IMR-90 (cell line): Measurements from ENCODE around the gene TCAP. TPM values are rescaled to one million over a fixed set of nuclear protein-coding genes. Genes with fewer than 3 reads are reported as not detected.
A peak's percentile ranks its signal among the peaks of the same experiment; 100 is the strongest.

ENCODE experiments used
- ATAC-seq: fragments of 200-7000 bp; cut with Tn5 transposase; 2 replicates; pipeline ENCODE4 v1.9.1; 2020; ENCODE audit warnings: low read depth, mild to moderate bottlenecking, moderate library complexity
- BruUV-seq: library from RNA; stranded (reverse); fragments of 400-500 nt; replicated peaks from 2 replicates; lab custom pipeline; 2021; lab: Mats Ljungman, UMichigan
- CTCF ChIA-PET: fragments of 300-600 bp; formaldehyde crosslinking; extraction: SDS; loops from one replicate; lab custom pipeline; 2021; ENCODE audit warnings: antibody characterized with exemption; lab: Yijun Ruan, JAX
- POLR2A ChIA-PET: fragments of 300-600 bp; sonication (Branson Sonifier 250); formaldehyde crosslinking; loops from one replicate; lab custom pipeline; 2022; ENCODE audit warnings: antibody characterized with exemption; ENCODE audit not compliant: unreplicated experiment; lab: Charles Lee
- DNase-seq: peaks from one replicate; pipeline ENCODE4 v3.0.0; 2013
- H2AFZ ChIP-seq: replicated peaks from 2 replicates; pipeline ENCODE3; 2013; ENCODE audit warnings: low read length, mild to moderate bottlenecking; ENCODE audit not compliant: poor library complexity
- H2AK5ac ChIP-seq: 2 replicates; pipeline ENCODE4 v1.6.1; 2013; ENCODE audit warnings: low read depth, low read length, inconsistent platforms
- H2AK9ac ChIP-seq: replicated peaks from 2 replicates; pipeline ENCODE3; 2013; ENCODE audit warnings: mild to moderate bottlenecking, low read depth, low read length, moderate library complexity; ENCODE audit not compliant: poor library complexity
- H2BK120ac ChIP-seq: 2 replicates; pipeline ENCODE4 v1.6.1; 2013; ENCODE audit warnings: low read depth, low read length, inconsistent platforms
- H2BK15ac ChIP-seq: 3 replicates; pipeline ENCODE4 v1.6.1; 2013; ENCODE audit warnings: low read depth, low read length, inconsistent platforms
- H2BK20ac ChIP-seq: 2 replicates; pipeline ENCODE4 v1.6.1; 2013; ENCODE audit warnings: low read depth, mild to moderate bottlenecking, inconsistent platforms, low read length, moderate library complexity
- H2BK5ac ChIP-seq: 2 replicates; pipeline ENCODE4 v1.6.1; 2013; ENCODE audit warnings: mild to moderate bottlenecking, low read depth, low read length, inconsistent platforms; ENCODE audit not compliant: poor library complexity, severe bottlenecking
- H3K14ac ChIP-seq: replicated peaks from 2 replicates; pipeline ENCODE4 v1.6.1; 2013; ENCODE audit warnings: low read depth, low read length, inconsistent platforms
- H3K18ac ChIP-seq: 2 replicates; pipeline ENCODE4 v1.6.1; 2013; ENCODE audit warnings: low read depth, low read length, control low read depth
- H3K23ac ChIP-seq: 2 replicates; pipeline ENCODE4 v1.6.1; 2013; ENCODE audit warnings: low read depth, low read length, inconsistent platforms
- H3K27ac ChIP-seq: 2 replicates; pipeline ENCODE4 v1.5.1; 2013; ENCODE audit warnings: mild to moderate bottlenecking, control low read depth, low read length; ENCODE audit not compliant: insufficient read depth
- H3K27me3 ChIP-seq: 2 replicates; pipeline ENCODE4 v1.6.1; 2013; ENCODE audit warnings: low read length; ENCODE audit not compliant: control insufficient read depth, insufficient read depth
- H3K36me3 ChIP-seq: 2 replicates; pipeline ENCODE4 v1.6.1; 2013; ENCODE audit warnings: low read length, mixed read lengths; ENCODE audit not compliant: control insufficient read depth, insufficient read depth
- H3K4ac ChIP-seq: 2 replicates; pipeline ENCODE4 v1.6.1; 2013; ENCODE audit warnings: low read depth, low read length, inconsistent platforms
- H3K4me1 ChIP-seq: 2 replicates; pipeline ENCODE4 v1.6.1; 2013; ENCODE audit warnings: low read length, mixed read lengths; ENCODE audit not compliant: control insufficient read depth, insufficient read depth
- H3K4me2 ChIP-seq: 2 replicates; pipeline ENCODE4 v1.6.1; 2013; ENCODE audit warnings: low read depth, mild to moderate bottlenecking, control low read depth, low read length, moderate library complexity
- H3K4me3 ChIP-seq: 2 replicates; pipeline ENCODE4 v1.5.1; 2013; ENCODE audit warnings: low read depth, mild to moderate bottlenecking, control low read depth, low read length, moderate library complexity; ENCODE audit not compliant: insufficient read depth
- H3K56ac ChIP-seq: 2 replicates; pipeline ENCODE4 v1.6.1; 2013; ENCODE audit warnings: low read length, inconsistent platforms; ENCODE audit not compliant: insufficient read depth; ENCODE audit errors: extremely low read depth
- H3K79me1 ChIP-seq, 2 experiments: 2 replicates each; pipeline ENCODE4 v1.6.1; 2013; ENCODE audit warnings: low read length in 2 of 2, inconsistent platforms in 1 of 2, low read depth in 1 of 2
- H3K9ac ChIP-seq: 2 replicates; pipeline ENCODE4 v1.6.1; 2013; ENCODE audit warnings: low read depth, low read length, control low read depth
- H3K9me1 ChIP-seq: 2 replicates; pipeline ENCODE4 v1.6.1; 2013; ENCODE audit warnings: low read length, inconsistent platforms; ENCODE audit not compliant: insufficient read depth
- H3K9me3 ChIP-seq: 2 replicates; pipeline ENCODE4 v1.6.1; 2013; ENCODE audit warnings: low read length; ENCODE audit not compliant: control insufficient read depth, insufficient read depth
- H4K20me1 ChIP-seq: 2 replicates; pipeline ENCODE4 v1.6.1; 2013; ENCODE audit warnings: low read length, inconsistent platforms; ENCODE audit not compliant: insufficient read depth
- H4K5ac ChIP-seq: 2 replicates; pipeline ENCODE4 v1.6.1; 2013; ENCODE audit warnings: mild to moderate bottlenecking, low read depth, low read length, control low read depth
- H4K8ac ChIP-seq, 2 experiments: 2 replicates each; pipeline ENCODE4 v1.6.1; 2013; ENCODE audit warnings: low read depth in 2 of 2, low read length in 2 of 2, control low read depth in 1 of 2, inconsistent platforms in 1 of 2
- H4K91ac ChIP-seq: 2 replicates; pipeline ENCODE4 v1.6.1; 2013; ENCODE audit warnings: low read depth, low read length, inconsistent platforms; ENCODE audit not compliant: insufficient read depth
- BHLHE40 ChIP-seq: fragments of 150-350 bp; IDR thresholded peaks from 2 replicates; pipeline ENCODE4 v1.6.1; 2016; ENCODE audit warnings: mild to moderate bottlenecking, low read depth, low read length
- CEBPB ChIP-seq: IDR thresholded peaks from 2 replicates; pipeline ENCODE4 v1.6.1; 2012; ENCODE audit warnings: low read depth, low read length, improper control_type of control experiment
- CHD1 ChIP-seq: IDR thresholded peaks from 2 replicates; pipeline ENCODE4 v1.6.1; 2012; ENCODE audit warnings: low read depth, low read length, improper control_type of control experiment
- FOS ChIP-seq: fragments of 150-350 bp; IDR thresholded peaks from 2 replicates; pipeline ENCODE4 v1.6.1; 2016; ENCODE audit warnings: low read depth, low read length
- MAFK ChIP-seq: IDR thresholded peaks from 2 replicates; pipeline ENCODE4 v1.6.1; 2012; ENCODE audit warnings: low read depth, low read length, improper control_type of control experiment
- MAZ ChIP-seq: IDR thresholded peaks from 2 replicates; pipeline ENCODE4 v1.6.1; 2012; ENCODE audit warnings: low read depth, mild to moderate bottlenecking, low read length, improper control_type of control experiment, moderate library complexity, borderline replicate concordance
- MXI1 ChIP-seq: IDR thresholded peaks from 2 replicates; pipeline ENCODE4 v1.6.1; 2012; ENCODE audit warnings: low read depth, mild to moderate bottlenecking, low read length, moderate library complexity, borderline replicate concordance
- NFE2L2 ChIP-seq: fragments of 150-350 bp; IDR thresholded peaks from 2 replicates; pipeline ENCODE4 v1.6.1; 2016; ENCODE audit warnings: low read depth, mild to moderate bottlenecking, low read length
- POLR2A ChIP-seq: IDR thresholded peaks from 2 replicates; pipeline ENCODE4 v1.6.1; 2012; ENCODE audit warnings: mild to moderate bottlenecking, low read depth, low read length
- RAD21 ChIP-seq: IDR thresholded peaks from 2 replicates; pipeline ENCODE4 v1.6.1; 2012; ENCODE audit warnings: low read length, improper control_type of control experiment
- RCOR1 ChIP-seq: IDR thresholded peaks from 2 replicates; pipeline ENCODE4 v1.6.1; 2012; ENCODE audit warnings: mild to moderate bottlenecking, low read length, improper control_type of control experiment; ENCODE audit not compliant: insufficient replicate concordance
- RFX5 ChIP-seq: IDR thresholded peaks from 2 replicates; pipeline ENCODE4 v1.8.0; 2012; ENCODE audit warnings: low read depth, mild to moderate bottlenecking, low read length, moderate library complexity
- SMC3 ChIP-seq: fragments of 150-350 bp; IDR thresholded peaks from 2 replicates; pipeline ENCODE4 v1.6.1; 2016; ENCODE audit warnings: low read depth, mild to moderate bottlenecking, antibody characterized with exemption, low read length, moderate library complexity
- WGBS, 2 experiments: methylation state at CpG; one replicate each; pipeline versions ENCODE4 v1.1.5 to v1.1.7; 2013; ENCODE audit warnings: missing lambda C conversion rate in 2 of 2; ENCODE audit not compliant: insufficient read length in 1 of 2; ENCODE audit errors: extremely low coverage in 2 of 2; 5-methylcytosine and 5-hydroxymethylcytosine counted together
- dilution Hi-C: fragments of 300-500 bp; cut with HindIII; formaldehyde crosslinking; loops from one replicate; pipeline ENCODE4 v1.14.3; 2018; ENCODE audit warnings: low sequenced_read_pairs; ENCODE audit not compliant: unreplicated experiment
- in situ Hi-C: fragments of 300-500 bp; cut with MboI; formaldehyde crosslinking; loops from 3 replicates; pipeline ENCODE4 v1.14.3; 2019; ENCODE audit warnings: low sequenced_read_pairs, inconsistent platforms, mixed read lengths
- intact Hi-C: fragments of 100-400 bp; cut with micrococcal nuclease; formaldehyde crosslinking; loops from 2 replicates; pipeline ENCODE4 v1.10.0; 2022
- polyA plus RNA-seq, 3 experiments: library from polyadenylated mRNA; depleted of rRNA; stranded (reverse); fragments of >200 nt; gene quantifications; 2 replicates each; pipeline ENCODE4 v1.2.3, GENCODE V29; 2012; ENCODE audit warnings: low replicate concordance in 1 of 3
- total RNA-seq: library from RNA; depleted of rRNA; stranded (reverse); fragments of >200 nt; gene quantifications from 2 replicates; pipeline ENCODE4 v1.2.3, GENCODE V29; 2012
- TF ChIP-seq, protein P1 (sequence below): fragments of 150-350 bp; IDR thresholded peaks from 2 replicates; pipeline ENCODE4 v1.6.1; 2016; ENCODE audit warnings: low read depth, mild to moderate bottlenecking, low read length, moderate library complexity, borderline replicate concordance
- TF ChIP-seq, protein P2 (sequence below): fragments of 150-350 bp; IDR thresholded peaks from 2 replicates; pipeline ENCODE4 v1.6.1; 2017; ENCODE audit warnings: mild to moderate bottlenecking, antibody characterized with exemption, low read length, low read depth
- TF ChIP-seq, protein P3 (sequence below): conservative IDR thresholded peaks from 2 replicates; pipeline ENCODE4 v1.5.1; 2012; ENCODE audit warnings: mild to moderate bottlenecking, low read depth, low read length, improper control_type of control experiment

The TCAP gene
- total and polyA plus RNA-seq, 2 of the 4 experiments (the other 2 are of a cell fraction), result under 0.01 to 0.21 TPM

DNA sequence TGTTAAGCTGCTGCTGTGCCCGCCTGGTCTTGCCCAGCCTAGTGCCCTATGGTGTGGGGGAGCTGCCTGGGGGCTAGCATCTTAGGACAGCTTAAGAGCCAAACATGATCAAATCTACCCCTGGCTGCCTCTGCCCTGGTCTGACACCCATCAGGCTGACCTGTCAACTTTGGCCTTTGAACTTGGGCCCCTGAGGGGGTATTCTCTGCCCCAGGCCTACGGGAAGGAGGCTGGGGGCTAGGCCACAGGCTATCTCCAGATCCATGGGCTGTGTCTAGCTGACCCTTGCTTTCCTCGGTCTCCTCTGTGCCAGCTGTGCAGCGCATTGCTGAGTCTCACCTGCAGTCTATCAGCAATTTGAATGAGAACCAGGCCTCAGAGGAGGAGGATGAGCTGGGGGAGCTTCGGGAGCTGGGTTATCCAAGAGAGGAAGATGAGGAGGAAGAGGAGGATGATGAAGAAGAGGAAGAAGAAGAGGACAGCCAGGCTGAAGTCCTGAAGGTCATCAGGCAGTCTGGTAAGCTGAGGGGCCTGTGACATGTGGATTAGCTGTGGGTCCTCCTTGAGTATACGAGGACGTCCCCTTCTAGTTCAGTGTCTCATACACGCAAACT lies 31.5 kb upstream of the TCAP start:
- Histone ChIP-seq H4K91ac (no peak overlapping the region), H3K4me3 (no peak overlapping the region), H3K18ac (no peak overlapping the region), H3K56ac (no peak overlapping the region), H3K79me1 (peaks cover 15 to 24% of the 10 kb centered on the region in 2 experiments), H3K4me1 (peaks cover 15% of the 10 kb centered on the region), H2BK5ac (no peak overlapping the region), H3K14ac (no peak overlapping the region), H4K20me1 (no peaks in the 10 kb centered on the region; the same call in 1 of the 2 replicates), H2BK20ac (no peak overlapping the region), H3K36me3 (no peaks in the 10 kb centered on the region), H2AK5ac (no peak overlapping the region), H4K5ac (no peak overlapping the region), H3K27me3 (peaks cover 39% of the 10 kb centered on the region), H3K23ac (no peak overlapping the region), H3K9me3 (no peaks in the 10 kb centered on the region), H3K4me2 (no peak overlapping the region), H3K9me1 (peaks cover 17% of the 10 kb centered on the region), H4K8ac (no peak overlapping the region), H2BK15ac (no peak overlapping the region), H3K9ac (no peak overlapping the region), H3K4ac (no peak overlapping the region), H3K27ac (no peak overlapping the region), H2BK120ac (no peak overlapping the region), H2AK9ac (no peak overlapping the region), H2AFZ (peak overlapping the region; percentile 41)
- in situ Hi-C loops (no loop called here), intact Hi-C loops (no loop called here), dilution Hi-C loops (no loop called here)
- CTCF ChIA-PET, result interaction anchor here (1.3 to 2.5 kb wide), 3 partner anchors 10 to 35 kb away, joined by 3 to 9 read pairs (median 8); partner anchors contain the start of gene PNMT
- ATAC-seq (no peak), DNase-seq (no peak)
- POLR2A ChIA-PET, result no interaction called here
- WGBS, 2 experiments, result 60% methylated on average over 3 of the region's 8 CpGs; no CpG with 5 or more reads in 1 of the 2 experiments
- BruUV-seq, result no TSS peak
- TF ChIP-seq POLR2A, result no peak
- TF ChIP-seq, protein P1, sequence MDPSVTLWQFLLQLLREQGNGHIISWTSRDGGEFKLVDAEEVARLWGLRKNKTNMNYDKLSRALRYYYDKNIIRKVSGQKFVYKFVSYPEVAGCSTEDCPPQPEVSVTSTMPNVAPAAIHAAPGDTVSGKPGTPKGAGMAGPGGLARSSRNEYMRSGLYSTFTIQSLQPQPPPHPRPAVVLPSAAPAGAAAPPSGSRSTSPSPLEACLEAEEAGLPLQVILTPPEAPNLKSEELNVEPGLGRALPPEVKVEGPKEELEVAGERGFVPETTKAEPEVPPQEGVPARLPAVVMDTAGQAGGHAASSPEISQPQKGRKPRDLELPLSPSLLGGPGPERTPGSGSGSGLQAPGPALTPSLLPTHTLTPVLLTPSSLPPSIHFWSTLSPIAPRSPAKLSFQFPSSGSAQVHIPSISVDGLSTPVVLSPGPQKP, result no peak
- TF ChIP-seq RFX5, result no peak
- TF ChIP-seq CEBPB, result no peak
- no peak for TF ChIP-seq CHD1
- TF ChIP-seq FOS, result no peak
- TF ChIP-seq MAZ, result no peak
- no peak for TF ChIP-seq BHLHE40
- TF ChIP-seq, protein P2, sequence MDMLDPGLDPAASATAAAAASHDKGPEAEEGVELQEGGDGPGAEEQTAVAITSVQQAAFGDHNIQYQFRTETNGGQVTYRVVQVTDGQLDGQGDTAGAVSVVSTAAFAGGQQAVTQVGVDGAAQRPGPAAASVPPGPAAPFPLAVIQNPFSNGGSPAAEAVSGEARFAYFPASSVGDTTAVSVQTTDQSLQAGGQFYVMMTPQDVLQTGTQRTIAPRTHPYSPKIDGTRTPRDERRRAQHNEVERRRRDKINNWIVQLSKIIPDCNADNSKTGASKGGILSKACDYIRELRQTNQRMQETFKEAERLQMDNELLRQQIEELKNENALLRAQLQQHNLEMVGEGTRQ, result no peak
- no peak for TF ChIP-seq MXI1
- TF ChIP-seq MAFK, result no peak
- no peak for TF ChIP-seq NFE2L2
- no peak for TF ChIP-seq RCOR1
- TF ChIP-seq RAD21, result no peak
- TF ChIP-seq, protein P3, sequence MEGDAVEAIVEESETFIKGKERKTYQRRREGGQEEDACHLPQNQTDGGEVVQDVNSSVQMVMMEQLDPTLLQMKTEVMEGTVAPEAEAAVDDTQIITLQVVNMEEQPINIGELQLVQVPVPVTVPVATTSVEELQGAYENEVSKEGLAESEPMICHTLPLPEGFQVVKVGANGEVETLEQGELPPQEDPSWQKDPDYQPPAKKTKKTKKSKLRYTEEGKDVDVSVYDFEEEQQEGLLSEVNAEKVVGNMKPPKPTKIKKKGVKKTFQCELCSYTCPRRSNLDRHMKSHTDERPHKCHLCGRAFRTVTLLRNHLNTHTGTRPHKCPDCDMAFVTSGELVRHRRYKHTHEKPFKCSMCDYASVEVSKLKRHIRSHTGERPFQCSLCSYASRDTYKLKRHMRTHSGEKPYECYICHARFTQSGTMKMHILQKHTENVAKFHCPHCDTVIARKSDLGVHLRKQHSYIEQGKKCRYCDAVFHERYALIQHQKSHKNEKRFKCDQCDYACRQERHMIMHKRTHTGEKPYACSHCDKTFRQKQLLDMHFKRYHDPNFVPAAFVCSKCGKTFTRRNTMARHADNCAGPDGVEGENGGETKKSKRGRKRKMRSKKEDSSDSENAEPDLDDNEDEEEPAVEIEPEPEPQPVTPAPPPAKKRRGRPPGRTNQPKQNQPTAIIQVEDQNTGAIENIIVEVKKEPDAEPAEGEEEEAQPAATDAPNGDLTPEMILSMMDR, result no peak
- TF ChIP-seq SMC3, result no peak
